Glutamatergic neuron (in vitro differentiated cells): ENCODE data around the gene KAT5. TPM values are rescaled to one million over a fixed set of nuclear protein-coding genes. Genes with fewer than 3 reads are reported as not detected.

ENCODE experiments used
- DNase-seq: peaks from one replicate; pipeline ENCODE4 v3.0.0; 2022
- H3K27ac Mint-ChIP-seq: one replicate; pipeline ENCODE4 v1.8.0; 2020; ENCODE audit warnings: mild to moderate bottlenecking, mixed read lengths, inconsistent platforms; ENCODE audit not compliant: unreplicated experiment
- H3K27me3 Mint-ChIP-seq: one replicate; pipeline ENCODE4 v1.8.0; 2020; ENCODE audit warnings: mild to moderate bottlenecking, moderate library complexity, mixed read lengths, inconsistent platforms; ENCODE audit not compliant: unreplicated experiment
- H3K36me3 Mint-ChIP-seq: one replicate; pipeline ENCODE4 v1.8.0; 2020; ENCODE audit warnings: mild to moderate bottlenecking, mixed read lengths, inconsistent platforms; ENCODE audit not compliant: unreplicated experiment
- H3K4me1 Mint-ChIP-seq: one replicate; pipeline ENCODE4 v1.8.0; 2020; ENCODE audit warnings: mild to moderate bottlenecking, low read depth, mixed read lengths, inconsistent platforms; ENCODE audit not compliant: unreplicated experiment
- H3K4me3 Mint-ChIP-seq: one replicate; pipeline ENCODE4 v1.8.0; 2020; ENCODE audit warnings: mild to moderate bottlenecking, mixed read lengths, inconsistent platforms; ENCODE audit not compliant: unreplicated experiment
- H3K9me3 Mint-ChIP-seq: one replicate; pipeline ENCODE4 v1.8.0; 2020; ENCODE audit warnings: mild to moderate bottlenecking, moderate library complexity, mixed read lengths, inconsistent platforms; ENCODE audit not compliant: unreplicated experiment
- CTCF ChIP-seq: fragments of 200-600 bp; sonication (generic); IDR thresholded peaks from one replicate; pipeline ENCODE4 v1.5.0; 2021; ENCODE audit not compliant: partially characterized antibody, unreplicated experiment
- total RNA-seq: library from RNA; stranded (reverse); fragmentation: NEBNext Ultra II Directional; extraction: Animal tissue kit (Norgen Biotek cat#: 25700); gene quantifications from one replicate; pipeline ENCODE4 v1.2.1, GENCODE V29; 2021; ENCODE audit not compliant: unreplicated experiment

The KAT5 gene
- total RNA-seq, 1 donor from 2014 or later = 71.3 TPM

- Mint-ChIP-seq H3K36me3 (peaks cover 8% of the 10 kb centered on the region), H3K9me3 (peaks cover 9% of the 10 kb centered on the region), H3K27ac (no peak overlapping the region), H3K27me3 (peaks cover 3% of the 10 kb centered on the region), H3K4me3 (no peak overlapping the region), H3K4me1 (no peaks in the 10 kb centered on the region)
- no peak for TF ChIP-seq CTCF
- DNase-seq = no peak
Observed at GRCh38 chr11:65695459-65696241, 16.4 kb upstream of the KAT5 start.

GRCh38 chr11:65696802-65697552, 15.1 kb upstream of the KAT5 start:
- peaks cover 9% of the 10 kb centered on the region for H3K36me3 Mint-ChIP-seq
- no peak overlapping the region for H3K27ac Mint-ChIP-seq
- H3K27me3 Mint-ChIP-seq = peaks cover 3% of the 10 kb centered on the region
- DNase-seq = no peak
- no peak overlapping the region for H3K4me3 Mint-ChIP-seq
- H3K9me3 Mint-ChIP-seq = peaks cover 13% of the 10 kb centered on the region
- no peak for TF ChIP-seq CTCF
- no peaks in the 10 kb centered on the region for H3K4me1 Mint-ChIP-seq

GRCh38 chr11:65698205-65698604, 13.8 kb upstream of the KAT5 start:
- peaks cover 3% of the 10 kb centered on the region for H3K27me3 Mint-ChIP-seq
- H3K4me1 Mint-ChIP-seq = no peaks in the 10 kb centered on the region
- H3K36me3 Mint-ChIP-seq = peaks cover 9% of the 10 kb centered on the region
- TF ChIP-seq CTCF = no peak
- peaks cover 18% of the 10 kb centered on the region for H3K9me3 Mint-ChIP-seq
- H3K27ac Mint-ChIP-seq = no peak overlapping the region
- no peak for DNase-seq
- no peak overlapping the region for H3K4me3 Mint-ChIP-seq

- no peak overlapping the region for H3K27ac Mint-ChIP-seq
- TF ChIP-seq CTCF = no peak
- no peaks in the 10 kb centered on the region for H3K4me1 Mint-ChIP-seq
- no peak for DNase-seq
- H3K4me3 Mint-ChIP-seq = no peak overlapping the region
- H3K27me3 Mint-ChIP-seq = peaks cover 3% of the 10 kb centered on the region
- peaks cover 18% of the 10 kb centered on the region for H3K9me3 Mint-ChIP-seq
- H3K36me3 Mint-ChIP-seq = peaks cover 9% of the 10 kb centered on the region
Observed at GRCh38 chr11:65699306-65699705, 12.7 kb upstream of the KAT5 start.

GRCh38 chr11:65700399-65700798, 11.7 kb upstream of the KAT5 start:
- peaks cover 3% of the 10 kb centered on the region for H3K27me3 Mint-ChIP-seq
- peak overlapping the region; percentile 42 for H3K4me3 Mint-ChIP-seq
- H3K9me3 Mint-ChIP-seq = peaks cover 18% of the 10 kb centered on the region
- DNase-seq = no peak
- H3K27ac Mint-ChIP-seq = no peak overlapping the region
- H3K36me3 Mint-ChIP-seq = peaks cover 9% of the 10 kb centered on the region
- peaks cover under 1% of the 10 kb centered on the region for H3K4me1 Mint-ChIP-seq
- no peak for TF ChIP-seq CTCF
